ENCODE results near the gene MINDY3.

MINDY3 gene

GRCh38 chr10:15804109-15804508 lies 56.2 kb downstream of the MINDY3 start:
- no peak for DNase-seq

- no peak for DNase-seq
Measured at GRCh38 chr10:15802375-15802949, 57.8 kb downstream of the MINDY3 start.

GRCh38 chr10:15801641-15802040 lies 58.7 kb downstream of the MINDY3 start:
- no peak for DNase-seq

GRCh38 chr10:15801147-15801546 lies 59.2 kb downstream of the MINDY3 start:
- no peak for DNase-seq

DNA sequence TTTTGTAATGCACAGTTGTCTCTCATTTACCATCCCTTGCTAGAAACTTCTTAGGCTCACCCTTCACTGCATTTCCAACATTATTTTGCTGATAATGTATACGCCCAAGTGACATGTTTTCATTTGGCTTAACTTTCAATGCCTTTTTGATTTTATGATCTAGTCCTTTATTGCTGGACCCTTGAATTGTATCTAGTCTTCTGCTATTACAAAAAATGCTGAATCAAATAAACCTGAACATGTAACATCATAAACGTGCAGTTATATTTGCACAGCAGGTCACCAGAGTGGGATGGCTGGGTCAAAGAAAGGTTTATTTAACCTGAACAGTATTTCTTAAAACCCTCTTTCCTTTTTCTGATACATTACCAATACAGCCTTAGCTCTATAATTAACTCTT lies 63.0 kb downstream of the MINDY3 start:
- no peak for DNase-seq

- no peak for DNase-seq
Measured at GRCh38 chr10:15796762-15797161, 63.5 kb downstream of the MINDY3 start.

- no peak for DNase-seq
Measured at GRCh38 chr10:15796098-15796759, 64.1 kb downstream of the MINDY3 start.

GRCh38 chr10:15795036-15795792 lies 65.1 kb downstream of the MINDY3 start:
- no peak for DNase-seq

DNA sequence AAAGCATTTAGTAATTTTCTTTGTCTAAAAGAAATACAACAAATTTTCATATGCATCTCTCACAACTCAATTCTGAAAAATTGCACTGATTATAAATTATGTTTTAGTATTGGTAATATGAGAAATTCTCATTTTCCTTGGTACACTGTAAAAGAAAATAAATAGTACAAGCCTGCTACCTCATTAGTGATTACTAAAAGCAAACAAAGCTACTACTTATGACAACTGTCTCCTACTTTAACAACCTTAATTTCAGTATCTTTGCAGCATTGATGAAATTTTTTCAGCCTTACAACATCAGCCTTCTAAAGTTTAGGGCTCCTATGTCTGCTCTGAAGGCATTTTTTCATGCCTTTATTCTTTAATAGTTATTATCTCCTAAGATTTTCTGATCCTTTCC lies 65.7 kb downstream of the MINDY3 start:
- no peak for DNase-seq

DNA sequence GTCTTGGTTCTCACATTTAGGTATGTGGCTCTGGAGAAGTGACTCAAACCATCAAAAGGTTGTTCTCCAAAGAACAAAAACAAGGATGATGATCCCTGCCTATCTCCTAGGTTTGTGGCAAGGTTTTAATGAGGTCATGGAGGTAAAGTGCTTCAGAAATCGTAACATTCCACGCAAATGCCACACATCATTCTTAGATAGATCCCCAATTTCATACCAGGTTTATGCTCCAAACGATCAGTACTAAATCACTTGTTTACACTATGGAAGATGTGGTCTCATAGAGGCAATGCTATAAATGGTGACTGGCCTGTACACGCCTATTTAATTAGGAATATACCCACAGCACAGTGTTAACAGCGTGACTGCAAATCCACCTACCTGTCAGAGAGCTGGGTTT lies 66.6 kb downstream of the MINDY3 start:
- no peak for DNase-seq

- DNase-seq: no peak
Measured at GRCh38 chr10:15792777-15793176, 67.5 kb downstream of the MINDY3 start.

- DNase-seq: peak; percentile 14
Measured at GRCh38 chr10:15791816-15792524, 68.3 kb downstream of the MINDY3 start.

DNA sequence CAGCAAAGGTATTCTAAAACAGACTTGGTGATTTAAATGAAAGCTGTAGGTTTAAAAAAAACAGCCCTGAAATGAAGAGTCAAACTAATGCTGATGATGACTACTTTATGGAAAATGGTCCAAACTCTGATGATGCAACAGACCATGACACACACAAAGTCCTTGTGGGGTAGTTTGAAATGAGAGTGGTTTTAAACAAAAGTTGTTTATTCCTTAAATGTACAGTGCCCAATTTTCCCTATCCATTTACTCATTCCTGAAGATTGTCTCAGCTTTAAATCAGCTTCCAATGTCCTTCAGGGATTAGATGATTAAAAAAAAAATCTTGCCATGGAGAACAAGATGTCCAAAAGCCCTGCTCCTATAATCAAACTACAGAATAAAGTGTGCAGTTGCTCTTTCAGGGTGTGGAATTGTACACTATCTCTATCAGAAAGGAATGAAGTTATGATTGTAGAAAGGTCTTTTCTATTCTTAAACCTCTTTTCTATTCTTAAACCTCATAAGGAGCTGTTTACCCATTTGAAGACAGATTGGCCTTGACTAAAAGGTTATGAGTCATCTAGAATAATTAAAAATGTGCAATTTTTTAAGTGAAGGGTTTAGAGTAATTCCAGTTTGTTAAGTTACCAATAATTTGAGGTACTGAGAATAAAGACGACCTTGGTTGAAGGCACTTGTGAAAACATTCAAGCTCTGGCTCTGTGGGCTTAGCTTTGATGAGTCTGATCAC lies 70.3 kb downstream of the MINDY3 start:
- DNase-seq: peak; percentile 90

- peak; percentile 6 for DNase-seq
Measured at GRCh38 chr10:15787426-15787825, 72.9 kb downstream of the MINDY3 start.

DNA sequence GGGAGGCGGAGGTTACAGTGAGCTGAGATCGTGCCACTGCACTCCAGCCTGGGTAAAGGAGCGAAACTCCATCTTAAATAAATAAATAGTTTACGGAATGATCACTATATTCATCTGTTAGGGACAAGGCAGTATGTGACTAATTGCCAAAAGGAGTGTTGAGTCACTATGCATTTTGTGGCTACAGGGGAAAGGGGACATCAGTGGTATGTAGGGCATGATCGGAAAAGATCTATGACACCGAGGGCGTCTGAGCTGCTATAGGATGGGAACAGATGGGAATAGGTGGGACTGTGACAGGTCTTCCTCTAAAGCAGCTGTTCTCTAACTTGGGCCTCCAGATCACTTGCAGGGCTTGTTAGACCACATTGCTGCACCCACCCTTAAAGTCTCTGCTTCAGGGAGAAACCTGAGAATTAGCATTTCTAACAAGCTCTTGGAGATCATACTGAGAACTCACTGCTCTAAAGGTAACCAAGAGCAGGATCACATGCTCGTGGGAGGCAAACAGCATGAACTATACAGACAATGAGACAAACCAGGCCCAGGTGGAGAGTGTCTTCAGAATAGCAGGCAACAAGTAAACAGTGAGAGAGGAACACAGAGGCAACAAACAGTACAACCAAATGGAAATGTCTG lies 75.5 kb downstream of the MINDY3 start:
- DNase-seq: peak; percentile 6

DNA sequence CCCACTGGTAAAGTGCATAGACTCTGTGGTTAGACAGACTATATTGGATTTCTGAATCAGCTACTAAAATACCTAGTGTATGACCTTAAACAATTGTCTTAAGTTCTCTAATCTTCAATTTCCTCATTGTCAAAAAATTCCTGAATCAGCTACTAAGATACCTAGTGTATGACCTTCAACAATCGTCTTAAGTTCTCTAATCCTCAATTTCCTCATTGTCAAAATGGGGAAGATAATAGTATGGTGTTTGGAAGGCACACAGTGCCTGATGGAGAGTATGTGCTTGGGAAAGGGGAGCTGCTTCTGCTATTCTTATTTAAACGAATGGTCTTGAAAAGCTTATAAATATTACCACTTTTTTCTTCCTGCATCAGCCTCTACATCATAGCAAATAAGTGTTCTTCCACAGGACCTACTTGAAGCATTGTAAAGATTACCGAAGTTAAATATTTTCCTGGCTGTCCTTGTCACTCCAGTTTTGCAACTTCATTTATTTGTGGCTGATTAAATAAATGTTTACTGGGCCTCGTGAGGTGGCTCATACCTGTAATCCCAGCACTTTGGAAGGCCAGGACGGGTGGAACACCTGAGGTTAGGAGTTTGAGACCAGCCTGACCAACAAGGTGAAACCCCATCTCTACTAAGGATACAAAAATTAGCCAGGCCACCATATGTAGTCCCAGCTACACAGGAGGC lies 76.2 kb downstream of the MINDY3 start:
- DNase-seq: peak; percentile 3

DNA sequence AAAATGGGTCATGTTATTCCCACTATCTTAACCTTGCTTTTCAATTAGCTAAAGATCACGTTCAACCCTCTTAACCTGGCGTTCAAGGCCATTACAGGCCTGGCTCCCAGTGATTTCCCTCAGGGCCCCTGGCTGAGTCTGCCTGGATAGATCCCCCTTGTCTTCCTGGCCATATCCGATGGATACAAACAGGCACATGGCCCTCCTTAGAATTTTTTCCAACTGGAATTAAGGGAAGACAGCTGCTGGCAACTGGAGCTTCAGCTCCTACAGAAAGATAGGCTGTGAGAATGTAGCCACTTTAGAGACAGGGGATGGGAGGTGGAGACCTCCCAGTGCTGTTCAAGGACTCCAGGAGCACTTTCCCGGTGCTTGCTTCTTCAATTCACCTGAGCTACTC lies 77.5 kb downstream of the MINDY3 start:
- no peak for DNase-seq

GRCh38 chr10:15781381-15781960 lies 78.8 kb downstream of the MINDY3 start:
- no peak for DNase-seq

DNA sequence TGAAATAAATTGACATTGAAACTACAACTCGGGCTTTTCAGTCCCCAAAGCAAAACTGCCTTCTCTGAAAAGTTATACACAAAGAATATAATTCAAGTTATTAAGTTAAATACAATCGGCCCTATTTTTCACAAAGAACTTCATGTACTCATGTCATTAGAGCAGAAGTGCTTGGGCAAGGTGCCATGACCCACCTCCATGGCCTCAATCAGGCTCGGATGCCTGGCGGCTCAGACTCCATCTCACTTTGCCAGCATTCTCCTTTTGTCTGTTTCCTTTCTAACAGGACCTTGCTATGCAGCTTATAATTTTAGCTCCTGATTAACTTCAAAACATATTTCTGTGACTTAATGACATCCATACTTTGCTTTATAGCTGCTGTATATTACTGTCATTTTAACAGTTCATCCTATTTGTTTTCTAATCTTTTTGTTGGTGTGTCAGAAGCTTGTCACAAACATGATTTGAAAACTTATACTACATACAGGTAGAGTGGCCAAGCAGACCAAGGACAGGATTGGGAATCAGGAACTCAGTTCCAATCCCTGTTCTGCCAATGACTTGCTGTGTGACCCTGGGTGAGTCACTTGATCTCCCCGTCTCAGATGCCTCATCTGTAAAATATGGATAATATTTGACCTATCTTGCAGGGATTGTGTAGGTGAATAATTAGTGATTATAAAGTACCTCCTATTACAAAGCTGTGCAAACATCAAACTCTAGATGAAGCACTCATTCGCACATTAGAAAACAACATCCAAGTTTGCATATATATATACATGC lies 79.8 kb downstream of the MINDY3 start:
- peak; percentile 9 for DNase-seq

GRCh38 chr10:15775513-15775912 lies 84.8 kb downstream of the MINDY3 start:
- DNase-seq: peak; percentile 87
